ENCODE data around the gene GARIN5A. TPM values are rescaled to one million over a fixed set of nuclear protein-coding genes. Genes with fewer than 3 reads are reported as not detected.

The GARIN5A gene
- total RNA-seq, 1 donor from 2014 or later, result not detected

GRCh38 chr19:50501186-50501567, 24.5 kb upstream of the GARIN5A start:
- no peak overlapping the region for H3K4me3 ChIP-seq
- H3K4me1 ChIP-seq, result no peaks in the 10 kb centered on the region
- H3K27ac ChIP-seq, result no peak overlapping the region
- no peak for DNase-seq (ENCODE audit: extremely low spot score in 2 of 2)
- TF ChIP-seq POLR2AphosphoS5 (IDR thresholded peaks at IDR 0.05; ENCODE audit: insufficient read depth in 1 of 2, low read depth in 1 of 2) (no peak), POLR2A (IDR thresholded peaks at IDR 0.05) (no peak), CTCF (IDR thresholded peaks at IDR 0.05) (no peak)
- H3K9me3 ChIP-seq, result no peaks in the 10 kb centered on the region
- H3K27me3 ChIP-seq, result no peaks in the 10 kb centered on the region
- intact Hi-C loops (cut with DNase I), result no loop called here
- no peaks in the 10 kb centered on the region for H3K36me3 ChIP-seq

DNA sequence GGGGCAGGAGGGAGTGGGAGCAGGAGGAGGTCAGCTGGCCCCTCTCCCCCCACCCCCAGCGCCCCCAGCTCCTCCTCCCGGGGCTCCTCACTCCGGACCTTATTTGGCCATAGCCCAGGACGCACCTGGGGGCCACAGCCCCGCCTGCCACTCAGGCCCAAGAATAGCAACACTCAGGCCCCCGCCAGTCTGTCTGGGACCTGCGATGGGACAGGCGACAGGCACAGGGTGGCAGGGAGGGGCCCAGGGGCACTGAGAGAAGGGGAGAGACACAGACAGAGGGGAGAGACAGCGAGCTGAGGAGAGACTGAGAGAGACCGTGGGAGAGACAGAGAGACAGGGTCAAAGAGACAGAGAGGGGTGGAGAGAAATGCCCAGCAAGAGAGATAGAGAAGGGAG, 24.1 kb upstream of the GARIN5A start:
- TF ChIP-seq POLR2AphosphoS5 (IDR thresholded peaks at IDR 0.05; ENCODE audit: insufficient read depth in 1 of 2, low read depth in 1 of 2) (no peak), POLR2A (IDR thresholded peaks at IDR 0.05) (no peak), CTCF (IDR thresholded peaks at IDR 0.05) (no peak)
- Histone ChIP-seq H3K4me3 (no peak overlapping the region), H3K36me3 (no peaks in the 10 kb centered on the region), H3K9me3 (no peaks in the 10 kb centered on the region), H3K27me3 (no peaks in the 10 kb centered on the region), H3K27ac (no peak overlapping the region), H3K4me1 (no peaks in the 10 kb centered on the region)
- no peak for DNase-seq (ENCODE audit: extremely low spot score in 2 of 2)
- intact Hi-C loops (cut with DNase I), result no loop called here

DNA sequence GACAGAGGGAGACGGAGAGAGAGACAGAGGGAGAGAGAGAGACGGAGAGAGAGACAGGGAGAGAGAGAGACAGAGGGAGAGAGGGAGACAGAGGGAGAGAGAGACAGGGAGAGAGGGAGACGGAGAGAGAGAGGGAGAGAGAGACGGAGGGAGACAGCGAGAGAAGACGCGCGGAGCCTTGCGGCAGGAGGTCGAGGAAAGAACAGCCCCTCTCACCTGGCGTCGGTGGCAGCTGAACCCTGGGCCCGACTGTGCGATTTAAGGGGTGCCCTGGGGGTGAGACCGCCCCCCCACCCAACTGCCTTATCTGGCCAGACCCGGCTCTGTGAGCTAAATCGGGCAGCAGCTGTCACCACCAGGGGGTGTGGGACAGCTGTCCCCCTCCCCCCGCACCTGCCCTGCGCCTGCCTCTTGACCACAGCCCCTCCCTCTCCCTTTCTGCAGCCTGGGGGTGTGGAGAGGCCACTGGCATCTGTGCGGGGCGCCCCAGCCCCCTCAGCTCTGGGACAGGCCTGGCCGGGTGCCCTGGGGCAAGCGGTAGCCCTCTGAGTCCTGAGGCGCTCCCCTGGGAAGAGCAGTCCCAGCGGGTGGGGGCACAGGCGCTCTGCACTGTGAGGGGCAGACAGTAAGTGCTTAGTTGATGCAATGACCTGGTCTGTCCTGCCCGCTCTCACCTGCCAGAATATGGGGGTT, 23.6 kb upstream of the GARIN5A start:
- no peaks in the 10 kb centered on the region for H3K4me1 ChIP-seq
- no peaks in the 10 kb centered on the region for H3K36me3 ChIP-seq
- no peak for DNase-seq (ENCODE audit: extremely low spot score in 2 of 2)
- H3K4me3 ChIP-seq, result no peak overlapping the region
- no peak overlapping the region for H3K27ac ChIP-seq
- no peaks in the 10 kb centered on the region for H3K27me3 ChIP-seq
- intact Hi-C loops (cut with DNase I), result no loop called here
- no peak for TF ChIP-seq POLR2AphosphoS5 (IDR thresholded peaks at IDR 0.05; ENCODE audit: insufficient read depth in 1 of 2, low read depth in 1 of 2)
- no peak for TF ChIP-seq POLR2A (IDR thresholded peaks at IDR 0.05)
- TF ChIP-seq CTCF (IDR thresholded peaks at IDR 0.05), result no peak
- no peaks in the 10 kb centered on the region for H3K9me3 ChIP-seq

DNA sequence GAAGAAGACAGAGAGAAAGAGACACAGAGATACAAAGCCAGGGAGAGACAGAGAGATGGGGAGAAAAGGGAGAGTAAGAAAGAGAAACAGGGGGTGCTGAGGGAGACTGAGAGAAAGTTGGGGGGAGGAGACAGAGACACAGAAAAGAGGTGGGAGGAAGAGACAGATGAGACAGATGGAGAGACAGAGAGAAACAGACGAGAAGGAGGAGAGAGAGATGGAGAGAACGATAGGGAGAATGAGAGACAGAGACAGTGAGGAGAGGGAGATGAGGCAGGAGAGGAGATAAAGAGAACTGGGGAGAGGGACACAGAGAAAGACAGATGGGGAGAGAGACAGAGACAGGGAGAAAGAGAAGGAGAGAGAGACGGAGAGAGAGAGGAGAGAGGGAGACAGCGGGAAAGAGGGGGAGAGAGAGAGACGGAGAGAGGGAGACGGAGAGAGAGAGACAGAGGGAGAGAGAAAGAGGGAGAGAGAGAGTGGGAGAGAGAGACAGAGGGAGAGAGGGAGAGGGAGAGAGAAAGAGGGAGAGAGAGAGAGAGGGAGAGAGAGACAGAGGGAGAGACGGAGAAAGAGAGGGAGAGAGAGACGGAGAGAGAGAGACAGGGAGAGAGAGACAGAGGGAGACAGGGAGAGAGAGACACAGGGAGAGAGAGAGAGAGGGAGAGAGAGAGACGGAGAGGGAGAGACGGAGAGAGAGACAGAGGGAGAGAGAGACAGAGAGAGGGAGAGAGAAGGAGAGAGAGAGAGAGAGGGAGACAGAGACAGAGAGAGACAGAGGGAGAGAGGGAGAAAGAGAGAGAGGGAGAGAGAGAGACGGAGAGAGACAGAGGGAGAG, 21.8 kb upstream of the GARIN5A start:
- Histone ChIP-seq H3K4me1 (no peaks in the 10 kb centered on the region), H3K4me3 (no peak overlapping the region), H3K27ac (no peak overlapping the region), H3K9me3 (no peaks in the 10 kb centered on the region), H3K27me3 (no peaks in the 10 kb centered on the region), H3K36me3 (no peaks in the 10 kb centered on the region)
- no peak for TF ChIP-seq CTCF (IDR thresholded peaks at IDR 0.05)
- DNase-seq (ENCODE audit: extremely low spot score in 2 of 2), result no peak
- intact Hi-C loops (cut with DNase I), result no loop called here

- Histone ChIP-seq H3K27ac (no peak overlapping the region), H3K27me3 (no peaks in the 10 kb centered on the region), H3K9me3 (no peaks in the 10 kb centered on the region), H3K4me3 (no peak overlapping the region), H3K36me3 (no peaks in the 10 kb centered on the region), H3K4me1 (no peaks in the 10 kb centered on the region)
- TF ChIP-seq CTCF (IDR thresholded peaks at IDR 0.05) (no peak), POLR2AphosphoS5 (IDR thresholded peaks at IDR 0.05; ENCODE audit: insufficient read depth in 1 of 2, low read depth in 1 of 2) (no peak), POLR2A (IDR thresholded peaks at IDR 0.05) (no peak)
- no peak for DNase-seq (ENCODE audit: extremely low spot score in 2 of 2)
- intact Hi-C loops (cut with DNase I), result no loop called here
Measured at GRCh38 chr19:50497022-50497405, 20.4 kb upstream of the GARIN5A start.
